ENCODE measurements around the gene TMEM101. TPM values are rescaled to one million over a fixed set of nuclear protein-coding genes. Genes with fewer than 3 reads are reported as not detected.
"Not testable (repeated sequence)": the region's sequence is repeated elsewhere in the genome, so short reads cannot be mapped to it uniquely, and the experiment has no call there.

Gene TMEM101
- total RNA-seq, 2 experiments from 2014 or later: 26.5 to 27.2 TPM

- H3K9me3 ChIP-seq (ENCODE audit: low read length): no peaks in the 10 kb centered on the region
- no peak overlapping the region for H3K4me3 ChIP-seq (ENCODE audit: low read depth, low read length, poor library complexity, severe bottlenecking)
- no peak overlapping the region for H2AFZ ChIP-seq (ENCODE audit: low read length)
- H3K4me1 ChIP-seq (ENCODE audit: insufficient read depth, low read length, poor library complexity, severe bottlenecking): no peaks in the 10 kb centered on the region
- H3K9me2 ChIP-seq (ENCODE audit: insufficient read depth, low read length): no peaks in the 10 kb centered on the region
- ChIA-PET POLR2A (no interaction called here), CTCF (ENCODE audit: unreplicated experiment) (no interaction called here)
- no peak for DNase-seq (ENCODE audit: low spot score)
- BruUV-seq (replicated peaks): no TSS peak
- intact Hi-C loops (cut with micrococcal nuclease; ENCODE audit: unreplicated experiment): no loop called here
- H3K27ac ChIP-seq (ENCODE audit: low read depth, low read length, poor library complexity, severe bottlenecking): no peak overlapping the region
- H3K36me3 ChIP-seq (ENCODE audit: insufficient read depth, low read length): no peaks in the 10 kb centered on the region
- H4K20me1 ChIP-seq (ENCODE audit: insufficient read depth, low read length): no peaks in the 10 kb centered on the region
- TF ChIP-seq CTCF (conservative IDR thresholded peaks at IDR 0.05; ENCODE audit: low read length) (no peak), EZH2phosphoT487 (IDR thresholded peaks at IDR 0.05; ENCODE audit: borderline replicate concordance, low read depth, low read length) (no peak)
- H3K79me2 ChIP-seq (ENCODE audit: insufficient read depth, low read depth, low read length): no peaks in the 10 kb centered on the region
- no peak overlapping the region for H3K4me2 ChIP-seq (ENCODE audit: low read length)
Observed at GRCh38 chr17:44000141-44000860, 14.5 kb downstream of the TMEM101 start.

- no peaks in the 10 kb centered on the region for H3K4me1 ChIP-seq (ENCODE audit: insufficient read depth, low read length, poor library complexity, severe bottlenecking)
- ChIA-PET CTCF (ENCODE audit: unreplicated experiment) (no interaction called here), POLR2A (no interaction called here)
- H3K9me3 ChIP-seq (ENCODE audit: low read length): no peaks in the 10 kb centered on the region
- intact Hi-C loops (cut with micrococcal nuclease; ENCODE audit: unreplicated experiment): no loop called here
- no peaks in the 10 kb centered on the region for H4K20me1 ChIP-seq (ENCODE audit: insufficient read depth, low read length)
- no peaks in the 10 kb centered on the region for H3K9me2 ChIP-seq (ENCODE audit: insufficient read depth, low read length)
- DNase-seq (ENCODE audit: low spot score): no peak
- no peak overlapping the region for H2AFZ ChIP-seq (ENCODE audit: low read length)
- H3K27ac ChIP-seq (ENCODE audit: low read depth, low read length, poor library complexity, severe bottlenecking): no peak overlapping the region
- TF ChIP-seq CTCF (conservative IDR thresholded peaks at IDR 0.05; ENCODE audit: low read length) (no peak), EZH2phosphoT487 (IDR thresholded peaks at IDR 0.05; ENCODE audit: borderline replicate concordance, low read depth, low read length) (no peak)
- H3K36me3 ChIP-seq (ENCODE audit: insufficient read depth, low read length): no peaks in the 10 kb centered on the region
- no TSS peak for BruUV-seq (replicated peaks)
- no peaks in the 10 kb centered on the region for H3K79me2 ChIP-seq (ENCODE audit: insufficient read depth, low read depth, low read length)
- H3K4me2 ChIP-seq (ENCODE audit: low read length): no peak overlapping the region
- no peak overlapping the region for H3K4me3 ChIP-seq (ENCODE audit: low read depth, low read length, poor library complexity, severe bottlenecking)
Observed at GRCh38 chr17:43999024-43999423, 15.7 kb downstream of the TMEM101 start.

- no TSS peak for BruUV-seq (replicated peaks)
- TF ChIP-seq CTCF (conservative IDR thresholded peaks at IDR 0.05; ENCODE audit: low read length): no peak
- no peak for TF ChIP-seq EZH2phosphoT487 (IDR thresholded peaks at IDR 0.05; ENCODE audit: borderline replicate concordance, low read depth, low read length)
- H3K9me2 ChIP-seq (ENCODE audit: insufficient read depth, low read length): no peaks in the 10 kb centered on the region
- H4K20me1 ChIP-seq (ENCODE audit: insufficient read depth, low read length): no peaks in the 10 kb centered on the region
- H3K4me2 ChIP-seq (ENCODE audit: low read length): no peak overlapping the region
- H3K27ac ChIP-seq (ENCODE audit: low read depth, low read length, poor library complexity, severe bottlenecking): no peak overlapping the region
- no peaks in the 10 kb centered on the region for H3K36me3 ChIP-seq (ENCODE audit: insufficient read depth, low read length)
- H3K4me1 ChIP-seq (ENCODE audit: insufficient read depth, low read length, poor library complexity, severe bottlenecking): no peaks in the 10 kb centered on the region
- H3K4me3 ChIP-seq (ENCODE audit: low read depth, low read length, poor library complexity, severe bottlenecking): no peak overlapping the region
- CTCF ChIA-PET (ENCODE audit: unreplicated experiment): no interaction called here
- DNase-seq (ENCODE audit: low spot score): no peak
- H3K79me2 ChIP-seq (ENCODE audit: insufficient read depth, low read depth, low read length): no peaks in the 10 kb centered on the region
- H3K9me3 ChIP-seq (ENCODE audit: low read length): no peaks in the 10 kb centered on the region
- H2AFZ ChIP-seq (ENCODE audit: low read length): no peak overlapping the region
- POLR2A ChIA-PET: no interaction called here
- intact Hi-C loops (cut with micrococcal nuclease; ENCODE audit: unreplicated experiment): no loop called here
Observed at GRCh38 chr17:43998552-43998951, 16.2 kb downstream of the TMEM101 start.

- POLR2A ChIA-PET; H3K79me2 ChIP-seq (ENCODE audit: insufficient read depth, low read depth, low read length); H3K4me1 ChIP-seq (ENCODE audit: insufficient read depth, low read length, poor library complexity, severe bottlenecking); H2AFZ ChIP-seq (ENCODE audit: low read length); CTCF ChIA-PET (ENCODE audit: unreplicated experiment); H4K20me1 ChIP-seq (ENCODE audit: insufficient read depth, low read length); BruUV-seq (replicated peaks); H3K36me3 ChIP-seq (ENCODE audit: insufficient read depth, low read length); H3K4me3 ChIP-seq (ENCODE audit: low read depth, low read length, poor library complexity, severe bottlenecking); H3K9me2 ChIP-seq (ENCODE audit: insufficient read depth, low read length); H3K4me2 ChIP-seq (ENCODE audit: low read length); H3K27ac ChIP-seq (ENCODE audit: low read depth, low read length, poor library complexity, severe bottlenecking); intact Hi-C loops (cut with micrococcal nuclease; ENCODE audit: unreplicated experiment); H3K9me3 ChIP-seq (ENCODE audit: low read length); DNase-seq (ENCODE audit: low spot score): not testable (repeated sequence)
Observed at GRCh38 chr17:43997180-43997579, 17.6 kb downstream of the TMEM101 start.

Data from OCI-LY7 (cell line).